ENCODE data around the gene FAM76A.

GRCh38 chr1:27713869-27714513 lies 11.8 kb upstream of the FAM76A start:
- TF ChIP-seq POLR2AphosphoS5 (IDR thresholded peaks at IDR 0.05; ENCODE audit: insufficient read depth, low read depth, low read length): no peak
- no peak for TF ChIP-seq EZH2 (IDR thresholded peaks at IDR 0.05; ENCODE audit: borderline replicate concordance, low read depth, low read length, severe bottlenecking)
- no peak for TF ChIP-seq CTCF (IDR thresholded peaks at IDR 0.05; ENCODE audit: extremely low read depth in 1 of 2, insufficient read depth in 1 of 2, low read depth in 1 of 2, low read length in 2 of 2)
- TF ChIP-seq POLR2A (IDR thresholded peaks at IDR 0.05; ENCODE audit: low read depth, low read length): no peak
- no peak for TF ChIP-seq JUN (IDR thresholded peaks at IDR 0.05; ENCODE audit: borderline replicate concordance, insufficient read depth, insufficient read length, low read depth)
- no peak for TF ChIP-seq MYC (IDR thresholded peaks at IDR 0.05; ENCODE audit: low read depth, low read length)
- no peak for TF ChIP-seq MAX (IDR thresholded peaks at IDR 0.05; ENCODE audit: insufficient read depth, insufficient read length)
- no peak for TF ChIP-seq GATA2 (IDR thresholded peaks at IDR 0.05; ENCODE audit: insufficient read depth, insufficient read length, low read depth, low read length)
- TF ChIP-seq FOS (IDR thresholded peaks at IDR 0.05; ENCODE audit: borderline replicate concordance, insufficient read depth, low read length): no peak
